SK-N-SH (cell line): ENCODE measurements around the gene TPST2.

ENCODE experiments used
- CTCF ChIP-seq: fragments of 200-600 bp; sonication (generic); IDR thresholded peaks from 2 replicates; pipeline ENCODE4 v1.6.1; 2017; ENCODE audit warnings: antibody characterized with exemption, mild to moderate bottlenecking, moderate library complexity
- EP300 ChIP-seq, 2 experiments: IDR thresholded peaks; 2 replicates each; pipeline versions ENCODE4 v1.4.0 to v1.6.1; 2012; ENCODE audit warnings: borderline replicate concordance in 1 of 2, low read depth in 1 of 2, low read length in 1 of 2
- FOXJ3 ChIP-seq: sonication (generic); formaldehyde crosslinking; IDR thresholded peaks from 2 replicates; pipeline ENCODE4 v1.5.1; 2020; ENCODE audit warnings: mild to moderate bottlenecking, missing genetic modification reagents
- GABPA ChIP-seq: IDR thresholded peaks from 2 replicates; pipeline ENCODE4 v1.4.0; 2012; ENCODE audit warnings: low read depth, mild to moderate bottlenecking
- MAX ChIP-seq: IDR thresholded peaks from 2 replicates; pipeline ENCODE4 v1.4.0; 2012; ENCODE audit warnings: low read depth
- NRF1 ChIP-seq: IDR thresholded peaks from 2 replicates; pipeline ENCODE4 v1.6.1; 2012; ENCODE audit warnings: low read depth, mild to moderate bottlenecking, low read length
- POLR2AphosphoS5 ChIP-seq: IDR thresholded peaks from 2 replicates; pipeline ENCODE4 v1.6.1; 2012; ENCODE audit warnings: low read depth, low read length
- RAD21 ChIP-seq: IDR thresholded peaks from 2 replicates; pipeline ENCODE4 v1.6.1; 2012; ENCODE audit warnings: mild to moderate bottlenecking, low read length
- RCOR1 ChIP-seq: fragments of 150-350 bp; IDR thresholded peaks from 2 replicates; pipeline ENCODE4 v1.6.1; 2017; ENCODE audit warnings: antibody characterized with exemption, low read length
- RXRA ChIP-seq: IDR thresholded peaks from 2 replicates; pipeline ENCODE4 v1.4.0; 2012; ENCODE audit warnings: low read depth, mild to moderate bottlenecking, borderline replicate concordance
- SIN3A ChIP-seq: IDR thresholded peaks from 2 replicates; pipeline ENCODE4 v1.6.1; 2012; ENCODE audit warnings: low read depth, mild to moderate bottlenecking, low read length, moderate library complexity, borderline replicate concordance
- TEAD4 ChIP-seq: IDR thresholded peaks from 2 replicates; pipeline ENCODE4 v1.4.0; 2012; ENCODE audit warnings: mild to moderate bottlenecking, borderline replicate concordance; ENCODE audit not compliant: insufficient read depth
- USF2 ChIP-seq: fragments of 150-350 bp; IDR thresholded peaks from 2 replicates; pipeline ENCODE4 v1.6.1; 2017; ENCODE audit warnings: antibody characterized with exemption, low read length, low read depth, borderline replicate concordance
- ZBTB33 ChIP-seq: IDR thresholded peaks from 2 replicates; pipeline ENCODE4 v1.4.0; 2012; ENCODE audit warnings: low read depth, borderline replicate concordance

GRCh38 chr22:26492220-26492619 is 97.7 kb downstream of the TPST2 start:
- TF ChIP-seq ZBTB33 = no peak
- no peak for TF ChIP-seq MAX
- no peak for TF ChIP-seq TEAD4
- TF ChIP-seq RXRA = no peak
- TF ChIP-seq CTCF = no peak
- TF ChIP-seq EP300 (IDR thresholded peaks at IDR 0.05; ENCODE audit: borderline replicate concordance in 1 of 2, low read depth in 1 of 2, low read length in 1 of 2) = no peak
- no peak for TF ChIP-seq RCOR1
- TF ChIP-seq POLR2AphosphoS5 = no peak
- no peak for TF ChIP-seq NRF1
- no peak for TF ChIP-seq GABPA
- TF ChIP-seq FOXJ3 (CRISPR knock-in tag) = no peak
- TF ChIP-seq USF2 = no peak
- no peak for TF ChIP-seq RAD21
- TF ChIP-seq SIN3A = no peak
